OCI-LY7 (cell line): ENCODE measurements around the gene SNAPC4. TPM values are rescaled to one million over a fixed set of nuclear protein-coding genes. Genes with fewer than 3 reads are reported as not detected.

Experiments used
- Bru-seq: library from RNA; stranded (reverse); fragments of 400-500 nt; gene quantifications from one replicate; lab custom pipeline; 2021; lab: Mats Ljungman, UMichigan
- BruChase-seq, 2 experiments: library from RNA; stranded (reverse); fragments of 400-500 nt; gene quantifications; one replicate each; lab custom pipeline; 2021; lab: Mats Ljungman, UMichigan
- BruUV-seq: library from RNA; stranded (reverse); fragments of 400-500 nt; replicated peaks from 2 replicates; lab custom pipeline; 2021; lab: Mats Ljungman, UMichigan
- CTCF ChIA-PET: fragments of 300-600 bp; sonication (Branson Sonifier 250); formaldehyde crosslinking; loops from one replicate; lab custom pipeline; 2022; ENCODE audit warnings: antibody characterized with exemption; ENCODE audit not compliant: unreplicated experiment; lab: Charles Lee
- POLR2A ChIA-PET: fragments of 300-600 bp; sonication (Branson Sonifier 250); formaldehyde crosslinking; loops from one replicate; lab custom pipeline; 2022; ENCODE audit warnings: antibody characterized with exemption; lab: Charles Lee
- DNase-seq: peaks from one replicate; pipeline ENCODE4 v3.0.0-alpha.2; 2015; ENCODE audit warnings: low spot score
- H2AFZ ChIP-seq: fragments of 200-600 bp; sonication (generic), shearing (Covaris generic); 2 replicates; pipeline ENCODE4 v1.6.1; 2014; ENCODE audit warnings: mild to moderate bottlenecking, antibody characterized with exemption, low read length, moderate library complexity
- H3K27ac ChIP-seq: fragments of 200-600 bp; sonication (generic); 2 replicates; pipeline ENCODE4 v1.5.1; 2014; ENCODE audit warnings: mixed run types, low read depth, mild to moderate bottlenecking, moderate library complexity, low read length, inconsistent platforms; ENCODE audit not compliant: poor library complexity, severe bottlenecking
- H3K36me3 ChIP-seq: fragments of 200-600 bp; sonication (generic); 2 replicates; pipeline ENCODE4 v1.6.1; 2014; ENCODE audit warnings: mild to moderate bottlenecking, antibody characterized with exemption, low read length, moderate library complexity, mixed read lengths; ENCODE audit not compliant: insufficient read depth
- H3K4me1 ChIP-seq: fragments of 200-600 bp; sonication (generic); 2 replicates; pipeline ENCODE4 v1.5.1; 2014; ENCODE audit warnings: mild to moderate bottlenecking, low read length; ENCODE audit not compliant: insufficient read depth, poor library complexity, severe bottlenecking
- H3K4me2 ChIP-seq: fragments of 200-600 bp; sonication (generic); 2 replicates; pipeline ENCODE4 v1.6.1; 2014; ENCODE audit warnings: mild to moderate bottlenecking, low read length
- H3K4me3 ChIP-seq: fragments of 200-600 bp; sonication (generic); 2 replicates; pipeline ENCODE4 v1.5.1; 2014; ENCODE audit warnings: mild to moderate bottlenecking, low read depth, low read length; ENCODE audit not compliant: poor library complexity, severe bottlenecking
- H3K79me2 ChIP-seq: fragments of 200-600 bp; sonication (generic); 2 replicates; pipeline ENCODE4 v1.6.1; 2016; ENCODE audit warnings: low read depth, mild to moderate bottlenecking, low read length, moderate library complexity, mixed read lengths; ENCODE audit not compliant: insufficient read depth
- H3K9me2 ChIP-seq: fragments of 200-600 bp; sonication (generic); 2 replicates; pipeline ENCODE4 v1.6.1; 2016; ENCODE audit warnings: mild to moderate bottlenecking, low read length, mixed read lengths; ENCODE audit not compliant: insufficient read depth
- H3K9me3 ChIP-seq: fragments of 200-600 bp; sonication (generic); 2 replicates; pipeline ENCODE4 v1.6.1; 2014; ENCODE audit warnings: mild to moderate bottlenecking, mixed run types, low read length, mixed read lengths
- H4K20me1 ChIP-seq: fragments of 200-600 bp; sonication (generic); 2 replicates; pipeline ENCODE4 v1.6.1; 2014; ENCODE audit warnings: mild to moderate bottlenecking, antibody characterized with exemption, low read length, moderate library complexity, mixed read lengths; ENCODE audit not compliant: insufficient read depth
- EZH2phosphoT487 ChIP-seq: fragments of 200-600 bp; sonication (generic); IDR thresholded peaks from 2 replicates; pipeline ENCODE4 v1.6.1; 2018; ENCODE audit warnings: low read depth, borderline replicate concordance, mild to moderate bottlenecking, mixed run types, antibody characterized with exemption, low read length, moderate library complexity, mixed read lengths
- intact Hi-C: fragments of 100-400 bp; cut with micrococcal nuclease; formaldehyde crosslinking; loops from one replicate; pipeline ENCODE4 v1.10.0; 2022; ENCODE audit not compliant: unreplicated experiment
- long read RNA-seq: library from polyadenylated mRNA; stranded (forward); transcript quantifications from one replicate; pipeline ENCODE4 v2.0.0, GENCODE V29; 2022
- total RNA-seq, 2 experiments: library from RNA; depleted of rRNA in 1 of 2; stranded (reverse); fragments of >200 nt in 1 of 2; shearing (Covaris generic) in 1 of 2; gene quantifications; 2 replicates each; pipeline ENCODE4 v1.2.3, GENCODE V29; 2014 to 2022
- TF ChIP-seq, protein P1 (sequence below): fragments of 200-600 bp; sonication (generic); conservative IDR thresholded peaks from 2 replicates; pipeline ENCODE4 v1.5.1; 2014; ENCODE audit warnings: mild to moderate bottlenecking, antibody characterized with exemption, low read length, moderate library complexity, mixed read lengths

SNAPC4 gene, protein sequence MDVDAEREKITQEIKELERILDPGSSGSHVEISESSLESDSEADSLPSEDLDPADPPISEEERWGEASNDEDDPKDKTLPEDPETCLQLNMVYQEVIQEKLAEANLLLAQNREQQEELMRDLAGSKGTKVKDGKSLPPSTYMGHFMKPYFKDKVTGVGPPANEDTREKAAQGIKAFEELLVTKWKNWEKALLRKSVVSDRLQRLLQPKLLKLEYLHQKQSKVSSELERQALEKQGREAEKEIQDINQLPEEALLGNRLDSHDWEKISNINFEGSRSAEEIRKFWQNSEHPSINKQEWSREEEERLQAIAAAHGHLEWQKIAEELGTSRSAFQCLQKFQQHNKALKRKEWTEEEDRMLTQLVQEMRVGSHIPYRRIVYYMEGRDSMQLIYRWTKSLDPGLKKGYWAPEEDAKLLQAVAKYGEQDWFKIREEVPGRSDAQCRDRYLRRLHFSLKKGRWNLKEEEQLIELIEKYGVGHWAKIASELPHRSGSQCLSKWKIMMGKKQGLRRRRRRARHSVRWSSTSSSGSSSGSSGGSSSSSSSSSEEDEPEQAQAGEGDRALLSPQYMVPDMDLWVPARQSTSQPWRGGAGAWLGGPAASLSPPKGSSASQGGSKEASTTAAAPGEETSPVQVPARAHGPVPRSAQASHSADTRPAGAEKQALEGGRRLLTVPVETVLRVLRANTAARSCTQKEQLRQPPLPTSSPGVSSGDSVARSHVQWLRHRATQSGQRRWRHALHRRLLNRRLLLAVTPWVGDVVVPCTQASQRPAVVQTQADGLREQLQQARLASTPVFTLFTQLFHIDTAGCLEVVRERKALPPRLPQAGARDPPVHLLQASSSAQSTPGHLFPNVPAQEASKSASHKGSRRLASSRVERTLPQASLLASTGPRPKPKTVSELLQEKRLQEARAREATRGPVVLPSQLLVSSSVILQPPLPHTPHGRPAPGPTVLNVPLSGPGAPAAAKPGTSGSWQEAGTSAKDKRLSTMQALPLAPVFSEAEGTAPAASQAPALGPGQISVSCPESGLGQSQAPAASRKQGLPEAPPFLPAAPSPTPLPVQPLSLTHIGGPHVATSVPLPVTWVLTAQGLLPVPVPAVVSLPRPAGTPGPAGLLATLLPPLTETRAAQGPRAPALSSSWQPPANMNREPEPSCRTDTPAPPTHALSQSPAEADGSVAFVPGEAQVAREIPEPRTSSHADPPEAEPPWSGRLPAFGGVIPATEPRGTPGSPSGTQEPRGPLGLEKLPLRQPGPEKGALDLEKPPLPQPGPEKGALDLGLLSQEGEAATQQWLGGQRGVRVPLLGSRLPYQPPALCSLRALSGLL (N-terminal part only)
- total RNA-seq (2014; rRNA removed; shearing (Covaris generic)): 10.2 and 13.4 TPM in 2 replicates
- total RNA-seq (2022): 15.4 and 16.8 TPM in 2 replicates
- Bru-seq, nascent RNA: percentile 60 among the genes with signal in this experiment
- percentile 75 among the genes with signal in this experiment for BruChase-seq, experiment 1, labeled RNA remaining after a 6-hour chase
- percentile 75 among the genes with signal in this experiment for BruChase-seq, experiment 2, labeled RNA remaining after a 2-hour chase
- long read RNA-seq, partial matches to known transcripts: 12 of 31 reads
- long read RNA-seq, other reads (novel, unspliced or antisense): 19 of 31 reads

DNA sequence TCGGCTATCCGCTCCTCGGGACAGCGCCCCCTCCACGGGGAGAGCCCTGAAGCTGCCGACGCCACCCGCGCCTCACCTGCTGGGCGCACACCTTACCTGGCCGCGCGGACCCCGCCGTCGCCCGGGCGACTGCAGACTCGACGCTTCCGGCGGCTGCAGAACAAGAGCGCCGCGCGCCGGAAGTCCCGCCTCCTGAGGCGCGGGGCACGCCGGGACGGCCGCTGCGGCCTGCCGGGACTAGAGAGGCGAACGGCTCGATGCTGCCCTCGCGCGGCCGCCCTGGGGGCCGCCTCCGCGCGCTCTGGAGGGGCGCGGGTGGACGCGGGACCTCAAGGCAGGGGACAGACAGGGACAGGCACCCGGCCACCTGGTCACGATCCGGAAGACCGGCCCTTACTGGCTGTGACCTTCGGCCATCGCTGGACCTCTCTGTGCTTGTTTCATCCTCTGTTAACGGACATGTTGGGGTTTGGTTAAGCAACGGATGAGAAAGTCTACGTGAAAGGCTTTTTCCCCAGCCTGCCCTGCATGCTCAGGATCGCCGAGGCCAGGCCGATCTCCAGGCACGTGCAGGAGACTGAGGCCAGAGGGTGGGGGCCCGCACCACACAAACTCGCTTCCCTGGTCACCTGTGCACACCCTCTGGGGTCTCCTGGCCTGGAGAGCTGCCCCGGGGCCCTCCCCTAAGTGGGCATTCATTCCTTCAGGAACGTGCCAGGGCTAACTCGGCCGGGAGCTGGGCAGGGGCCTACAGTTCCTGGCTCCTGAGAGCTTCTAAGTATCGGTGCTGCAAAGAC lies at the start of gene SNAPC4:
SNAPC4 (minus strand) TSS at position 133 of the 797 bp plus-strand sequence. CDS start 1,742 bp downstream, outside the sequence.
- no peaks in the 10 kb centered on the region for H3K9me2 ChIP-seq
- TF ChIP-seq, protein P1, sequence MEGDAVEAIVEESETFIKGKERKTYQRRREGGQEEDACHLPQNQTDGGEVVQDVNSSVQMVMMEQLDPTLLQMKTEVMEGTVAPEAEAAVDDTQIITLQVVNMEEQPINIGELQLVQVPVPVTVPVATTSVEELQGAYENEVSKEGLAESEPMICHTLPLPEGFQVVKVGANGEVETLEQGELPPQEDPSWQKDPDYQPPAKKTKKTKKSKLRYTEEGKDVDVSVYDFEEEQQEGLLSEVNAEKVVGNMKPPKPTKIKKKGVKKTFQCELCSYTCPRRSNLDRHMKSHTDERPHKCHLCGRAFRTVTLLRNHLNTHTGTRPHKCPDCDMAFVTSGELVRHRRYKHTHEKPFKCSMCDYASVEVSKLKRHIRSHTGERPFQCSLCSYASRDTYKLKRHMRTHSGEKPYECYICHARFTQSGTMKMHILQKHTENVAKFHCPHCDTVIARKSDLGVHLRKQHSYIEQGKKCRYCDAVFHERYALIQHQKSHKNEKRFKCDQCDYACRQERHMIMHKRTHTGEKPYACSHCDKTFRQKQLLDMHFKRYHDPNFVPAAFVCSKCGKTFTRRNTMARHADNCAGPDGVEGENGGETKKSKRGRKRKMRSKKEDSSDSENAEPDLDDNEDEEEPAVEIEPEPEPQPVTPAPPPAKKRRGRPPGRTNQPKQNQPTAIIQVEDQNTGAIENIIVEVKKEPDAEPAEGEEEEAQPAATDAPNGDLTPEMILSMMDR: peak; percentile 85
- TF ChIP-seq EZH2phosphoT487: no peak
- peak within 1 kb of the TSS; percentile 99 for H3K4me3 ChIP-seq
- peak; percentile 93 for DNase-seq
- peak within 1 kb of the TSS; percentile 21; the same call in 1 of the 2 replicates for H2AFZ ChIP-seq
- ChIA-PET POLR2A (interaction anchor here (1.2 kb wide), 1 partner anchor 10 kb away, joined by 4 read pairs; the partner anchor contains the start of genes ENTR1 and PMPCA), CTCF (interaction anchor here (0.7 kb wide), 1 partner anchor 62 kb away, joined by 3 read pairs; no protein-coding TSS in a partner anchor)
- intact Hi-C loops: loop anchor here (1.0 kb wide), 4 partner anchors 37 to 88 kb away; partner anchors contain the start of genes DNLZ and INPP5E
- H3K4me2 ChIP-seq: peak within 1 kb of the TSS; percentile 71
- H4K20me1 ChIP-seq: peaks cover 10% of the 10 kb centered on the region; the same call in 1 of the 2 replicates
- peak within 1 kb of the TSS; percentile 4 for H3K27ac ChIP-seq
- BruUV-seq: no TSS peak
- H3K9me3 ChIP-seq: no peaks in the 10 kb centered on the region
- H3K79me2 ChIP-seq: peaks cover 23% of the 10 kb centered on the region
- peaks cover 73% of the 10 kb centered on the region for H3K36me3 ChIP-seq
- peaks cover 20% of the 10 kb centered on the region for H3K4me1 ChIP-seq

DNA sequence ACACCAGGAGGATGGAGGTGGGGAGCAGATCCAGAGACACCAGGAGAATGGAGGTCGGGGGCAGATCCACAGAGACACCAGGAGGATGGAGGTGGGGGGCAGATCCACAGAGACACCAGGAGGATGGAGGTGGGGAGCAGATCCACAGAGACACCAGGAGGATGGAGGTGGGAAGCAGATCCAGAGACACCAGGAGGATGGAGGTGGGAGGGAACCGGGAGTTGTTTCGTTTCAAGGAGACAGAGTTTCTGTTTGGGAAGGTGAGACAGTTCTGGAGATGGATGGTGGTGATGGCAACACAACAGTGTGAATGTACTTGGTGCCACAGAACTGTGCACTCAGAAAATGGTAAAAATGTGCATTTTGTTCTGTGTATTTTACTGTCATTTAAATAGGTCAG lies 48.7 kb upstream of the SNAPC4 start:
- intact Hi-C loops: no loop called here
- Histone ChIP-seq H3K9me3 (no peaks in the 10 kb centered on the region), H3K79me2 (no peaks in the 10 kb centered on the region), H3K36me3 (peaks cover 86% of the 10 kb centered on the region), H3K27ac (no peak overlapping the region), H4K20me1 (no peaks in the 10 kb centered on the region), H2AFZ (no peak overlapping the region), H3K4me3 (no peak overlapping the region), H3K4me1 (no peaks in the 10 kb centered on the region), H3K4me2 (no peak overlapping the region), H3K9me2 (no peaks in the 10 kb centered on the region)
- TF ChIP-seq, protein P1: no peak
- TF ChIP-seq EZH2phosphoT487: no peak
- CTCF ChIA-PET: no interaction called here
- POLR2A ChIA-PET: no interaction called here
- DNase-seq: no peak
- BruUV-seq: no TSS peak
